Measurements from ENCODE around the gene CAMKV. TPM values are rescaled to one million over a fixed set of nuclear protein-coding genes. Genes with fewer than 3 reads are reported as not detected.

The CAMKV gene
- total RNA-seq, 1 experiment from 2014 or later: 13.1 TPM

- H3K36me3 ChIP-seq (ENCODE audit: control insufficient read depth, insufficient read depth, low read length): no peaks in the 10 kb centered on the region
- POLR2A ChIA-PET: interaction anchor here (1.6 kb wide), 1 partner anchor 15 kb away, joined by 14 read pairs; the partner anchor contains the start of gene MON1A
- CTCF ChIA-PET: interaction anchor here (0.9 kb wide), 1 partner anchor 14 kb away, joined by 3 read pairs; the partner anchor contains the start of gene MON1A
- intact Hi-C loops (cut with micrococcal nuclease; ENCODE audit: unreplicated experiment): no loop called here
- H3K9me3 Mint-ChIP-seq (ENCODE audit: unreplicated experiment): no peaks in the 10 kb centered on the region
- H3K4me3 Mint-ChIP-seq (ENCODE audit: unreplicated experiment): no peak overlapping the region
- DNase-seq: no peak
- H3K4me1 ChIP-seq: peaks cover 11% of the 10 kb centered on the region
- no peaks in the 10 kb centered on the region for H3K9me3 ChIP-seq
- no peaks in the 10 kb centered on the region for H3K27me3 ChIP-seq (replicated peaks; ENCODE audit: control insufficient read depth, insufficient read depth, low read length)
- no TSS peak for BruUV-seq (replicated peaks)
- no peak overlapping the region for H3K27ac Mint-ChIP-seq (ENCODE audit: unreplicated experiment)
- no peaks in the 10 kb centered on the region for H3K27me3 Mint-ChIP-seq (ENCODE audit: insufficient read depth, unreplicated experiment)
- no peaks in the 10 kb centered on the region for H3K4me1 Mint-ChIP-seq (ENCODE audit: low read depth, unreplicated experiment)
- TF ChIP-seq CTCF (IDR thresholded peaks at IDR 0.05; ENCODE audit: insufficient read depth in 1 of 2, low read depth in 1 of 2, low read length in 1 of 2, severe bottlenecking in 1 of 2, unreplicated experiment in 1 of 2): no peak
- no peak overlapping the region for H3K4me3 ChIP-seq (ENCODE audit: low read depth, low read length)
- no peaks in the 10 kb centered on the region for H3K36me3 Mint-ChIP-seq (ENCODE audit: insufficient read depth, unreplicated experiment)
Observed at GRCh38 chr3:49914906-49915305, 45.2 kb upstream of the CAMKV start.

- Mint-ChIP-seq H3K4me1 (ENCODE audit: low read depth, unreplicated experiment) (no peaks in the 10 kb centered on the region), H3K27ac (ENCODE audit: unreplicated experiment) (no peak overlapping the region), H3K9me3 (ENCODE audit: unreplicated experiment) (no peaks in the 10 kb centered on the region), H3K27me3 (ENCODE audit: insufficient read depth, unreplicated experiment) (no peaks in the 10 kb centered on the region), H3K36me3 (ENCODE audit: insufficient read depth, unreplicated experiment) (no peaks in the 10 kb centered on the region), H3K4me3 (ENCODE audit: unreplicated experiment) (no peak overlapping the region)
- CTCF ChIA-PET: interaction anchor here (2.1 kb wide), 1 partner anchor 16 kb away, joined by 7 read pairs; the partner anchor contains the start of gene MON1A
- intact Hi-C loops (cut with micrococcal nuclease; ENCODE audit: unreplicated experiment): no loop called here
- Histone ChIP-seq H3K9me3 (no peaks in the 10 kb centered on the region), H3K27me3 (replicated peaks; ENCODE audit: control insufficient read depth, insufficient read depth, low read length) (no peaks in the 10 kb centered on the region), H3K36me3 (ENCODE audit: control insufficient read depth, insufficient read depth, low read length) (no peaks in the 10 kb centered on the region), H3K4me1 (peaks cover 23% of the 10 kb centered on the region), H3K4me3 (ENCODE audit: low read depth, low read length) (no peak overlapping the region)
- TF ChIP-seq CTCF (IDR thresholded peaks at IDR 0.05; ENCODE audit: insufficient read depth in 1 of 2, low read depth in 1 of 2, low read length in 1 of 2, severe bottlenecking in 1 of 2, unreplicated experiment in 1 of 2): no peak
- DNase-seq: no peak
- no TSS peak for BruUV-seq (replicated peaks)
- POLR2A ChIA-PET: no interaction called here
Observed at GRCh38 chr3:49912881-49913281, 43.2 kb upstream of the CAMKV start.

DNA sequence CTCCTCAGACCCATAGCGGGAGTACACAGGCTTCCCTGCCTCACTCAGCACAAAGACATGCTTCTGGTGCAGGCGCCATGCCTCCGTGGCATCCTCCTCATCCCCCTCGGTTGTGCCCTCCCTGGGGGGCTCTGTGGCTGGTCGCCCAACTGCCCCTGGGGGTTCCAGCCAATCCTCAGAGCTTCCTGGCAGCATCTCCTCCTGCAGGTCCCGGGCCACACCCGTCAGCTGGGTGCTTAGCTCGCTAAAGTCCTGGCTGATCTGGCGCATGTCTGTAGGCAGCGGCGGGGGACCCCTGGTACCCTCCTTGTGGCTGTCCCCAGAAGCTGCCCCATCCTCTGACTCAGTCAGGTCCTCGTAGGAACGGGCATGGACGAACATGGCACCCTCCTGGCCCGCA, 41.9 kb upstream of the CAMKV start:
- POLR2A ChIA-PET: no interaction called here
- no TSS peak for BruUV-seq (replicated peaks)

More for the DNA sequence above, 41.9 kb upstream of the CAMKV start:
- Histone ChIP-seq H3K9me3 (no peaks in the 10 kb centered on the region), H3K4me3 (ENCODE audit: low read depth, low read length) (no peak overlapping the region), H3K4me1 (peaks cover 24% of the 10 kb centered on the region), H3K27me3 (replicated peaks; ENCODE audit: control insufficient read depth, insufficient read depth, low read length) (no peaks in the 10 kb centered on the region), H3K36me3 (ENCODE audit: control insufficient read depth, insufficient read depth, low read length) (no peaks in the 10 kb centered on the region)
- CTCF ChIA-PET: interaction anchor here (1.6 kb wide), 1 partner anchor 70 kb away, joined by 4 read pairs; no protein-coding TSS in a partner anchor
- intact Hi-C loops (cut with micrococcal nuclease; ENCODE audit: unreplicated experiment): no loop called here
- no peak for DNase-seq
- no peak for TF ChIP-seq CTCF (IDR thresholded peaks at IDR 0.05; ENCODE audit: insufficient read depth in 1 of 2, low read depth in 1 of 2, low read length in 1 of 2, severe bottlenecking in 1 of 2, unreplicated experiment in 1 of 2)
- no peak overlapping the region for H3K27ac Mint-ChIP-seq (ENCODE audit: unreplicated experiment)
- no peaks in the 10 kb centered on the region for H3K36me3 Mint-ChIP-seq (ENCODE audit: insufficient read depth, unreplicated experiment)
- H3K4me3 Mint-ChIP-seq (ENCODE audit: unreplicated experiment): no peak overlapping the region
- H3K4me1 Mint-ChIP-seq (ENCODE audit: low read depth, unreplicated experiment): no peaks in the 10 kb centered on the region
- H3K9me3 Mint-ChIP-seq (ENCODE audit: unreplicated experiment): no peaks in the 10 kb centered on the region
- H3K27me3 Mint-ChIP-seq (ENCODE audit: insufficient read depth, unreplicated experiment): no peaks in the 10 kb centered on the region
